Neuronal stem cell (in vitro differentiated cells): Measurements from ENCODE around the gene AMN.

ENCODE experiments used
- DNase-seq: peaks from one replicate; pipeline ENCODE4 v3.0.0-alpha.2; 2013; ENCODE audit warnings: low spot score
- H2AFZ ChIP-seq: one replicate; pipeline ENCODE4 v1.6.1; 2013; ENCODE audit warnings: mild to moderate bottlenecking, low read length, inconsistent platforms
- H2AK5ac ChIP-seq: 2 replicates; pipeline ENCODE4 v1.6.1; 2013; ENCODE audit warnings: low read depth, mild to moderate bottlenecking, inconsistent platforms, low read length, moderate library complexity, mixed read lengths
- H2BK120ac ChIP-seq: 2 replicates; pipeline ENCODE4 v1.6.1; 2013; ENCODE audit warnings: low read depth, mild to moderate bottlenecking, inconsistent platforms, low read length, moderate library complexity, mixed read lengths
- H2BK12ac ChIP-seq: one replicate; pipeline ENCODE4 v1.6.1; 2013; ENCODE audit warnings: low read length, inconsistent platforms
- H2BK15ac ChIP-seq: 2 replicates; pipeline ENCODE4 v1.6.1; 2013; ENCODE audit warnings: mild to moderate bottlenecking, low read length, inconsistent platforms, mixed read lengths
- H2BK5ac ChIP-seq: one replicate; pipeline ENCODE4 v1.6.1; 2013; ENCODE audit warnings: inconsistent platforms, mild to moderate bottlenecking, low read length, moderate library complexity
- H3K14ac ChIP-seq: one replicate; pipeline ENCODE4 v1.6.1; 2013; ENCODE audit warnings: low read length, inconsistent platforms
- H3K18ac ChIP-seq: 2 replicates; pipeline ENCODE4 v1.6.1; 2013; ENCODE audit warnings: low read length, inconsistent platforms
- H3K23ac ChIP-seq: 2 replicates; pipeline ENCODE4 v1.6.1; 2013; ENCODE audit warnings: low read depth, mild to moderate bottlenecking, mixed read lengths, low read length, inconsistent platforms; ENCODE audit not compliant: poor library complexity
- H3K27ac ChIP-seq: replicated peaks from 3 replicates; pipeline ENCODE4 v1.5.1; 2013; ENCODE audit warnings: low read length, inconsistent platforms
- H3K27me3 ChIP-seq, 3 experiments: 2 replicates each; pipeline ENCODE4 v1.6.1; 2013; ENCODE audit warnings: low read length in 3 of 3, mild to moderate bottlenecking in 2 of 3, inconsistent platforms in 1 of 3, low read depth in 1 of 3, mixed read lengths in 1 of 3, moderate library complexity in 1 of 3; ENCODE audit not compliant: control insufficient read depth in 3 of 3, insufficient read depth in 3 of 3
- H3K36me3 ChIP-seq, 2 donors: replicated peaks in 1 of 2; 2 replicates each; pipeline ENCODE4 v1.6.1; 2013; ENCODE audit warnings: low read length in 2 of 2; ENCODE audit not compliant: control insufficient read depth in 2 of 2, insufficient read depth in 2 of 2
- H3K4ac ChIP-seq: 2 replicates; pipeline ENCODE4 v1.6.1; 2013; ENCODE audit warnings: inconsistent platforms, mild to moderate bottlenecking, low read length, moderate library complexity
- H3K4me1 ChIP-seq, 2 donors: 1 replicate in 1 of 2; 2 replicates in 1 of 2; pipeline ENCODE4 v1.6.1; 2013; ENCODE audit warnings: low read length in 2 of 2, low read depth in 1 of 2; ENCODE audit not compliant: control insufficient read depth in 2 of 2, insufficient read depth in 1 of 2
- H3K4me2 ChIP-seq: one replicate; pipeline ENCODE4 v1.6.1; 2013; ENCODE audit warnings: mild to moderate bottlenecking, low read length, inconsistent platforms; ENCODE audit not compliant: insufficient read depth, poor library complexity, severe bottlenecking
- H3K4me3 ChIP-seq, 2 donors: 2 replicates each; pipeline ENCODE4 v1.5.1; 2013; ENCODE audit warnings: low read length in 2 of 2, mild to moderate bottlenecking in 2 of 2, inconsistent platforms in 1 of 2, moderate library complexity in 1 of 2
- H3K79me1 ChIP-seq: one replicate; pipeline ENCODE4 v1.6.1; 2013; ENCODE audit warnings: low read depth, mild to moderate bottlenecking, inconsistent platforms, low read length, moderate library complexity
- H3K9ac ChIP-seq: one replicate; pipeline ENCODE4 v1.6.1; 2013; ENCODE audit warnings: mild to moderate bottlenecking, low read depth, low read length, inconsistent platforms; ENCODE audit not compliant: poor library complexity
- H3K9me3 ChIP-seq, 2 donors: replicated peaks in 1 of 2; 2 replicates each; pipeline versions ENCODE3 to v1.6.1; 2013; ENCODE audit warnings: low read length in 2 of 2, mild to moderate bottlenecking in 2 of 2, inconsistent platforms in 1 of 2, low read depth in 1 of 2, mixed read lengths in 1 of 2, moderate library complexity in 1 of 2; ENCODE audit not compliant: control insufficient read depth in 2 of 2, insufficient read depth in 1 of 2
- H4K8ac ChIP-seq: one replicate; pipeline ENCODE4 v1.6.1; 2013; ENCODE audit warnings: low read depth, mild to moderate bottlenecking, inconsistent platforms, low read length, moderate library complexity
- H4K91ac ChIP-seq: one replicate; pipeline ENCODE4 v1.6.1; 2013; ENCODE audit warnings: low read length, low read depth, mild to moderate bottlenecking, inconsistent platforms; ENCODE audit not compliant: poor library complexity
- WGBS, 2 donors: extraction: QIAGEN DNeasy Blood & Tissue Kit; methylation state at CpG; one replicate each; pipeline ENCODE4 v1.1.7; 2013; ENCODE audit warnings: missing lambda C conversion rate in 2 of 2, mixed read lengths in 1 of 2; ENCODE audit not compliant: insufficient read length in 2 of 2, insufficient replicate concordance in 1 of 2; ENCODE audit errors: extremely low coverage in 2 of 2; 5-methylcytosine and 5-hydroxymethylcytosine counted together

AMN gene

GRCh38 chr14:102973706-102974285 is 51.3 kb downstream of the AMN start:
- Histone ChIP-seq H3K4me3 (no peak overlapping the region), H3K14ac (peak overlapping the region; percentile 25), H3K4me1 (peaks cover 0 to 5% of the 10 kb centered on the region in 2 donors), H3K36me3 (peaks cover 38 to 91% of the 10 kb centered on the region in 2 donors), H2BK12ac (peak overlapping the region; percentile 4), H4K91ac (no peak overlapping the region), H2AFZ (no peak overlapping the region), H2AK5ac (no peak overlapping the region), H3K27ac (no peak overlapping the region), H3K9ac (peak overlapping the region; percentile 27), H3K18ac (no peak overlapping the region), H3K27me3 (no peaks in the 10 kb centered on the region), H3K4ac (no peak overlapping the region), H2BK15ac (no peak overlapping the region), H4K8ac (no peak overlapping the region), H3K9me3 (no peaks in the 10 kb centered on the region), H3K79me1 (peaks cover 3% of the 10 kb centered on the region), H2BK120ac (no peak overlapping the region), H3K4me2 (no peak overlapping the region), H2BK5ac (no peak overlapping the region), H3K23ac (peak overlapping the region; percentile 14)
- WGBS, 2 donors: no CpG with 5 or more reads among the region's 22 CpGs
- no peak for DNase-seq

DNA sequence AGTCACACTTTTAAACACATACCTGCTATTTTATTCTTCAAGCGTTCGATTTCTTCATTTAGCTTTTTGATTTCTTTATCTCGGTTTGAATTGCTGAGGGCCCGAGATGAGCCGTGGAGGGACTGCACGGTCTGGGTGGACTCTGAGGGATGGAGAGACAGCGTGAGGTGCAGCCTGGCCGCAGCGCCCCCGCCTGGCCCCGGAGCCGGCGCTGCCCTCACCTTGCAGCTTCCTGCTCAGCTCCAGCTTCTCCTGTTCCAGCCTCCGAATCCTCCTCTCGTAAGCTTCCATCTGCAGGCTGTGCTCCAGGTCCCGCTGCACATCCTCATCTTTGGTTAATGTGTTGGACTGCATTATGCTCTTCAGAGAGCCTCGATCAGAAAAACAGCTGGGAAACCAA is 53.2 kb downstream of the AMN start:
- no peak overlapping the region for H3K4ac ChIP-seq
- no peak overlapping the region for H2BK120ac ChIP-seq
- no peak overlapping the region for H4K8ac ChIP-seq
- H3K4me2 ChIP-seq: no peak overlapping the region
- no peak overlapping the region for H3K23ac ChIP-seq
- H2BK15ac ChIP-seq: no peak overlapping the region
- no peak overlapping the region for H2BK5ac ChIP-seq
- H3K18ac ChIP-seq: no peak overlapping the region
- H4K91ac ChIP-seq: no peak overlapping the region
- no peak overlapping the region for H2BK12ac ChIP-seq
- no peaks in the 10 kb centered on the region for H3K9me3 ChIP-seq
- no CpG with 5 or more reads among the region's 17 CpGs for WGBS, 2 donors
- H3K14ac ChIP-seq: no peak overlapping the region
- peaks cover 33 to 91% of the 10 kb centered on the region in 2 donors for H3K36me3 ChIP-seq
- H3K9ac ChIP-seq: no peak overlapping the region
- DNase-seq: no peak
- H3K27me3 ChIP-seq: no peaks in the 10 kb centered on the region
- H3K79me1 ChIP-seq: no peaks in the 10 kb centered on the region
- no peak overlapping the region for H3K27ac ChIP-seq
- no peak overlapping the region for H2AK5ac ChIP-seq
- H3K4me3 ChIP-seq: no peak overlapping the region
- no peak overlapping the region for H2AFZ ChIP-seq
- H3K4me1 ChIP-seq: peaks cover 0 to 5% of the 10 kb centered on the region in 2 donors

- Histone ChIP-seq H3K27ac (no peak overlapping the region), H2BK120ac (no peak overlapping the region), H3K4ac (no peak overlapping the region), H4K8ac (no peak overlapping the region), H3K36me3 (peaks cover 29 to 92% of the 10 kb centered on the region in 2 donors), H2BK15ac (no peak overlapping the region), H4K91ac (no peak overlapping the region), H2AFZ (no peak overlapping the region), H3K14ac (no peak overlapping the region), H3K9me3 (no peaks in the 10 kb centered on the region), H3K4me2 (no peak overlapping the region), H2AK5ac (no peak overlapping the region), H3K4me3 (no peak overlapping the region), H3K9ac (no peak overlapping the region), H3K23ac (no peak overlapping the region), H2BK5ac (no peak overlapping the region), H3K79me1 (peaks cover 2% of the 10 kb centered on the region), H3K4me1 (peaks cover 0 to 5% of the 10 kb centered on the region in 2 donors), H3K27me3 (no peaks in the 10 kb centered on the region), H2BK12ac (no peak overlapping the region), H3K18ac (no peak overlapping the region)
- WGBS, 2 donors: no CpG with 5 or more reads among the region's 8 CpGs
- DNase-seq: no peak
Measured at GRCh38 chr14:102977475-102977874, 55.0 kb downstream of the AMN start.

DNA sequence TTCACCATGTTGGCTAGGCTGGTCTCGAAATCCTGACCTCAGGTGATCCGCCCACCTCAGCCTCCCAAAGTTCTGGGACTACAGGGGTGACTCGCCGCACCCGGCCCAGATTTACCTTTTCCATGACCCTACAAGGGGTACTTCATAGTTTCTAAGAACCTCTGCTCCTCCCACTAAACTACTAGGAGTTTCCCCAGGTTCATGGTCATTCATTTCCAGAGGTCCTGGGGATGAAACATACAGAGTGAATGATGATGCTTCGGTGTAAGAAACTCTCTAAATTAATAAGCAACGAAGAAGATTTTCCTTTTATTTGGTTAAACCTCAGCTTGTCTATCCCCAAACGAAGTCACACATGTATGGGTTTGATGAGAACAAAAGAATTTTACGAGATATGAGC is 56.9 kb downstream of the AMN start:
- WGBS, 2 donors: no CpG with 5 or more reads among the region's 9 CpGs
- Histone ChIP-seq H3K36me3 (peaks cover 21 to 91% of the 10 kb centered on the region in 2 donors), H3K9me3 (no peaks in the 10 kb centered on the region)

More for the DNA sequence above, 56.9 kb downstream of the AMN start:
- Histone ChIP-seq H3K27ac (no peak overlapping the region), H3K4ac (no peak overlapping the region), H2BK120ac (no peak overlapping the region), H2AFZ (no peak overlapping the region), H2BK5ac (no peak overlapping the region), H2AK5ac (no peak overlapping the region), H3K23ac (no peak overlapping the region), H3K4me1 (peaks cover 0 to 5% of the 10 kb centered on the region in 2 donors), H4K8ac (no peak overlapping the region), H2BK12ac (no peak overlapping the region), H3K14ac (no peak overlapping the region), H3K27me3 (no peaks in the 10 kb centered on the region), H4K91ac (no peak overlapping the region), H3K18ac (no peak overlapping the region), H2BK15ac (no peak overlapping the region), H3K4me3 (no peak overlapping the region), H3K9ac (no peak overlapping the region), H3K4me2 (no peak overlapping the region), H3K79me1 (peaks cover 2% of the 10 kb centered on the region)
- DNase-seq: no peak
